HepG2 (cell line): Measurements from ENCODE around the gene ACAD8. TPM values are rescaled to one million over a fixed set of nuclear protein-coding genes. Genes with fewer than 3 reads are reported as not detected.
A peak's percentile ranks its signal among the peaks of the same experiment; 100 is the strongest.

Experiments
- IKZF1 ChIP-seq: fragments of 450-650 bp; IDR thresholded peaks from 2 replicates; pipeline ENCODE4 v1.7.1; 2016
- MAFF ChIP-seq: IDR thresholded peaks from 2 replicates; pipeline ENCODE4 v1.6.1; 2011; ENCODE audit warnings: low read depth, low read length, improper control_type of control experiment
- SOX6 ChIP-seq, 2 experiments: fragments of 450-650 bp in 1 of 2; sonication (generic) in 1 of 2; formaldehyde crosslinking in 1 of 2; IDR thresholded peaks; 2 replicates each; pipeline versions ENCODE4 v1.4.0 to v1.6.1; 2017 to 2020; ENCODE audit warnings: antibody characterized with exemption in 1 of 2, mild to moderate bottlenecking in 1 of 2, missing genetic modification reagents in 1 of 2
- TAF1 ChIP-seq: sonication (generic); formaldehyde crosslinking; IDR thresholded peaks from 2 replicates; pipeline ENCODE4 v1.4.0; 2020; ENCODE audit warnings: missing genetic modification reagents
- U2AF2 ChIP-seq: fragments of 200-400 bp; formaldehyde crosslinking; IDR thresholded peaks from 2 replicates; pipeline ENCODE4 v1.6.1; 2017; ENCODE audit warnings: low read depth, mild to moderate bottlenecking, low read length
- ZC3H13 ChIP-seq: sonication (generic); formaldehyde crosslinking; IDR thresholded peaks from 2 replicates; pipeline ENCODE4 v1.8.1; 2023; ENCODE audit warnings: mild to moderate bottlenecking, missing genetic modification reagents, moderate library complexity
- ZNF256 ChIP-seq: sonication (generic); formaldehyde crosslinking; conservative IDR thresholded peaks from 2 replicates; pipeline ENCODE4 v1.4.0; 2020; ENCODE audit warnings: missing genetic modification reagents
- ZNF614 ChIP-seq: IDR thresholded peaks from 2 replicates; pipeline ENCODE4 v1.6.1; 2018; ENCODE audit warnings: missing biosample characterization, missing genetic modification reagents, inconsistent platforms, borderline replicate concordance
- ZSCAN29 ChIP-seq: sonication (generic); formaldehyde crosslinking; conservative IDR thresholded peaks from 2 replicates; pipeline ENCODE4 v1.4.0; 2020; ENCODE audit warnings: mild to moderate bottlenecking, missing genetic modification reagents
- polyA plus RNA-seq, 8 experiments: library from polyadenylated mRNA; depleted of rRNA in 3 of 8; stranded (reverse) in 7 of 8; unstranded in 1 of 8; fragments of >200 nt; fragmentation: Illumina TruSeq in 4 of 8; extraction: Trizol in 4 of 8; gene quantifications; 2 replicates each; pipeline versions ENCODE4 v1.2.1 to v1.2.3, GENCODE V29; 2011 to 2016; ENCODE audit warnings: low read depth in 4 of 8, missing spikeins in 1 of 8, mixed read lengths in 1 of 8; ENCODE audit not compliant: insufficient read depth in 1 of 8
- total RNA-seq, 5 experiments: library from RNA; depleted of rRNA; stranded (reverse); fragments of >200 nt; fragmentation: Illumina TruSeq; extraction: Trizol; gene quantifications; 2 replicates each; pipeline ENCODE4 v1.2.3, GENCODE V29; 2016; ENCODE audit warnings: low read depth in 1 of 5
- TF ChIP-seq, protein P1 (sequence below): IDR thresholded peaks from 2 replicates; pipeline ENCODE4 v1.6.1; 2016; ENCODE audit warnings: low read depth, control low read depth
- TF ChIP-seq, protein P2 (sequence below): sonication (generic); formaldehyde crosslinking; IDR thresholded peaks from 2 replicates; pipeline ENCODE4 v1.4.0; 2020; ENCODE audit warnings: missing genetic modification reagents
- TF ChIP-seq, protein P3 (sequence below): sonication (generic); formaldehyde crosslinking; IDR thresholded peaks from 2 replicates; pipeline ENCODE4 v1.4.0; 2020; ENCODE audit warnings: missing genetic modification reagents, borderline replicate concordance
- TF ChIP-seq, protein P4 (sequence below): sonication (generic); formaldehyde crosslinking; conservative IDR thresholded peaks from 2 replicates; pipeline ENCODE4 v1.8.1; 2023; ENCODE audit warnings: missing genetic modification reagents
- TF ChIP-seq, protein P5 (sequence below): sonication (generic); formaldehyde crosslinking; IDR thresholded peaks from 2 replicates; pipeline ENCODE4 v1.4.0; 2020; ENCODE audit warnings: missing genetic modification reagents, borderline replicate concordance
- TF ChIP-seq, protein P6 (sequence below): sonication (generic); formaldehyde crosslinking; IDR thresholded peaks from 2 replicates; pipeline ENCODE4 v1.4.0; 2020; ENCODE audit warnings: mild to moderate bottlenecking, missing genetic modification reagents

The ACAD8 gene
- total and polyA plus RNA-seq, 2 of the 13 experiments (the other 11 are each of a cell fraction or from before 2014, with no cell fraction given), result 13.5 to 20.3 TPM

DNA sequence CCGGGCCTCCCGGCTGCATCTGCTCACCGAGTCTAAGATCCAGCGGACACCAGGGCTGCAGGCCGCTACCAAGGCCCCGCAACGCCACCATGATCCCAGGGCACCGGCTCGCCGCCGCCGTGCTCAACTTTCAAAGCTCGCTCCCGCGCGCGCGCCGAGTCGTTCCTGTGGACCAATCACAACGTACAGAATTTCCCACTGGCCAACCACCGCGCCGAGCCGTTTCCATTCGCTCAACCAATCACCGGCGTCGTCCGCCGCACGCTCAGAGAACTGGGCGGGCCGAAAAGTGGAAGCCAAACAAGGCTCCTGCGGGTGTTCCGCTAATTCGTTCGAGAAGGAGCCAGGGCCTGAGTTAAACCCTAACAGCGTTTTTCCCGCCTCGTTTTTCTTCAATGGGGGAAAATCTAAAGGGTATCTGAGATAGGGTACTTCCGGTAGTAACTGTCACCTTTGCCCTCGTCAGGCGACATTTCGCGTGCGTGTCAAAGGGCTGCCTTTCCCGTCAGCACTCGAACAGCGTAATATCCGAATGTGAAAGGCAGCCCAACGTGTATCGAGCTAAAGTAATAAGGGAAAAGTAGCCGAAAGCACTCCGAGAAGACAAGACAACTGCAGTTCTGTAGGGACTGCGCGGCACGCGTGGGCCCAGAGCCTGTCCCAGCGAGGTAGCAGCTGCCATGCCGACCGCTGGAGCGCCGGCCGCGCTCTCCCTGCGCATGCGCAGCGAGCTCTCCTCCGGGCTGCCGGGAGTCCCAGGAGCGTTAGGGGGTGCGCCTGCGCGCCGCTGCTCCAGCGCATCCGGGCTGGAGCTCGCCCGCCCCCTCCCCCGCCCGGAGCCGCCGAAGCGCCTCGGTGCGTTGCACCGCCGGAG is 29.3 kb upstream of the ACAD8 start, which contains the start of the genes NCAPD3 and VPS26B (continued):
- TF ChIP-seq, protein P1, sequence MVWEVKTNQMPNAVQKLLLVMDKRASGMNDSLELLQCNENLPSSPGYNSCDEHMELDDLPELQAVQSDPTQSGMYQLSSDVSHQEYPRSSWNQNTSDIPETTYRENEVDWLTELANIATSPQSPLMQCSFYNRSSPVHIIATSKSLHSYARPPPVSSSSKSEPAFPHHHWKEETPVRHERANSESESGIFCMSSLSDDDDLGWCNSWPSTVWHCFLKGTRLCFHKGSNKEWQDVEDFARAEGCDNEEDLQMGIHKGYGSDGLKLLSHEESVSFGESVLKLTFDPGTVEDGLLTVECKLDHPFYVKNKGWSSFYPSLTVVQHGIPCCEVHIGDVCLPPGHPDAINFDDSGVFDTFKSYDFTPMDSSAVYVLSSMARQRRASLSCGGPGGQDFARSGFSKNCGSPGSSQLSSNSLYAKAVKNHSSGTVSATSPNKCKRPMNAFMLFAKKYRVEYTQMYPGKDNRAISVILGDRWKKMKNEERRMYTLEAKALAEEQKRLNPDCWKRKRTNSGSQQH (CRISPR knock-in tag), result peak; percentile 71; the same call in 1 of the 2 replicates
- TF ChIP-seq, protein P2, sequence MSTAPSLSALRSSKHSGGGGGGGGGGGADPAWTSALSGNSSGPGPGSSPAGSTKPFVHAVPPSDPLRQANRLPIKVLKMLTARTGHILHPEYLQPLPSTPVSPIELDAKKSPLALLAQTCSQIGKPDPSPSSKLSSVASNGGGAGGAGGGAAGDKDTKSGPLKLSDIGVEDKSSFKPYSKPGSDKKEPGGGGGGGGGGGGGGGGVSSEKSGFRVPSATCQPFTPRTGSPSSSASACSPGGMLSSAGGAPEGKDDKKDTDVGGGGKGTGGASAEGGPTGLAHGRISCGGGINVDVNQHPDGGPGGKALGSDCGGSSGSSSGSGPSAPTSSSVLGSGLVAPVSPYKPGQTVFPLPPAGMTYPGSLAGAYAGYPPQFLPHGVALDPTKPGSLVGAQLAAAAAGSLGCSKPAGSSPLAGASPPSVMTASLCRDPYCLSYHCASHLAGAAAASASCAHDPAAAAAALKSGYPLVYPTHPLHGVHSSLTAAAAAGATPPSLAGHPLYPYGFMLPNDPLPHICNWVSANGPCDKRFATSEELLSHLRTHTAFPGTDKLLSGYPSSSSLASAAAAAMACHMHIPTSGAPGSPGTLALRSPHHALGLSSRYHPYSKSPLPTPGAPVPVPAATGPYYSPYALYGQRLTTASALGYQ (CRISPR knock-in tag), result 0 out of 2 replicates have a peak, but pooled peaks have one; percentile 50
- TF ChIP-seq, protein P3, sequence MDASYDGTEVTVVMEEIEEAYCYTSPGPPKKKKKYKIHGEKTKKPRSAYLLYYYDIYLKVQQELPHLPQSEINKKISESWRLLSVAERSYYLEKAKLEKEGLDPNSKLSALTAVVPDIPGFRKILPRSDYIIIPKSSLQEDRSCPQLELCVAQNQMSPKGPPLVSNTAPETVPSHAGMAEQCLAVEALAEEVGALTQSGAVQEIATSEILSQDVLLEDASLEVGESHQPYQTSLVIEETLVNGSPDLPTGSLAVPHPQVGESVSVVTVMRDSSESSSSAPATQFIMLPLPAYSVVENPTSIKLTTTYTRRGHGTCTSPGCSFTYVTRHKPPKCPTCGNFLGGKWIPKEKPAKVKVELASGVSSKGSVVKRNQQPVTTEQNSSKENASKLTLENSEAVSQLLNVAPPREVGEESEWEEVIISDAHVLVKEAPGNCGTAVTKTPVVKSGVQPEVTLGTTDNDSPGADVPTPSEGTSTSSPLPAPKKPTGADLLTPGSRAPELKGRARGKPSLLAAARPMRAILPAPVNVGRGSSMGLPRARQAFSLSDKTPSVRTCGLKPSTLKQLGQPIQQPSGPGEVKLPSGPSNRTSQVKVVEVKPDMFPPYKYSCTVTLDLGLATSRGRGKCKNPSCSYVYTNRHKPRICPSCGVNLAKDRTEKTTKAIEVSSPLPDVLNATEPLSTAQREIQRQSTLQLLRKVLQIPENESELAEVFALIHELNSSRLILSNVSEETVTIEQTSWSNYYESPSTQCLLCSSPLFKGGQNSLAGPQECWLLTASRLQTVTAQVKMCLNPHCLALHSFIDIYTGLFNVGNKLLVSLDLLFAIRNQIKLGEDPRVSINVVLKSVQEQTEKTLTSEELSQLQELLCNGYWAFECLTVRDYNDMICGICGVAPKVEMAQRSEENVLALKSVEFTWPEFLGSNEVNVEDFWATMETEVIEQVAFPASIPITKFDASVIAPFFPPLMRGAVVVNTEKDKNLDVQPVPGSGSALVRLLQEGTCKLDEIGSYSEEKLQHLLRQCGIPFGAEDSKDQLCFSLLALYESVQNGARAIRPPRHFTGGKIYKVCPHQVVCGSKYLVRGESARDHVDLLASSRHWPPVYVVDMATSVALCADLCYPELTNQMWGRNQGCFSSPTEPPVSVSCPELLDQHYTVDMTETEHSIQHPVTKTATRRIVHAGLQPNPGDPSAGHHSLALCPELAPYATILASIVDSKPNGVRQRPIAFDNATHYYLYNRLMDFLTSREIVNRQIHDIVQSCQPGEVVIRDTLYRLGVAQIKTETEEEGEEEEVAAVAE (CRISPR knock-in tag), result peak; percentile 63; the same call in 1 of the 2 replicates
- no peak for TF ChIP-seq ZSCAN29 (CRISPR knock-in tag)
- TF ChIP-seq, protein P4, sequence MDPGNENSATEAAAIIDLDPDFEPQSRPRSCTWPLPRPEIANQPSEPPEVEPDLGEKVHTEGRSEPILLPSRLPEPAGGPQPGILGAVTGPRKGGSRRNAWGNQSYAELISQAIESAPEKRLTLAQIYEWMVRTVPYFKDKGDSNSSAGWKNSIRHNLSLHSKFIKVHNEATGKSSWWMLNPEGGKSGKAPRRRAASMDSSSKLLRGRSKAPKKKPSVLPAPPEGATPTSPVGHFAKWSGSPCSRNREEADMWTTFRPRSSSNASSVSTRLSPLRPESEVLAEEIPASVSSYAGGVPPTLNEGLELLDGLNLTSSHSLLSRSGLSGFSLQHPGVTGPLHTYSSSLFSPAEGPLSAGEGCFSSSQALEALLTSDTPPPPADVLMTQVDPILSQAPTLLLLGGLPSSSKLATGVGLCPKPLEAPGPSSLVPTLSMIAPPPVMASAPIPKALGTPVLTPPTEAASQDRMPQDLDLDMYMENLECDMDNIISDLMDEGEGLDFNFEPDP (CRISPR knock-in tag), result no peak
- TF ChIP-seq, protein P5, sequence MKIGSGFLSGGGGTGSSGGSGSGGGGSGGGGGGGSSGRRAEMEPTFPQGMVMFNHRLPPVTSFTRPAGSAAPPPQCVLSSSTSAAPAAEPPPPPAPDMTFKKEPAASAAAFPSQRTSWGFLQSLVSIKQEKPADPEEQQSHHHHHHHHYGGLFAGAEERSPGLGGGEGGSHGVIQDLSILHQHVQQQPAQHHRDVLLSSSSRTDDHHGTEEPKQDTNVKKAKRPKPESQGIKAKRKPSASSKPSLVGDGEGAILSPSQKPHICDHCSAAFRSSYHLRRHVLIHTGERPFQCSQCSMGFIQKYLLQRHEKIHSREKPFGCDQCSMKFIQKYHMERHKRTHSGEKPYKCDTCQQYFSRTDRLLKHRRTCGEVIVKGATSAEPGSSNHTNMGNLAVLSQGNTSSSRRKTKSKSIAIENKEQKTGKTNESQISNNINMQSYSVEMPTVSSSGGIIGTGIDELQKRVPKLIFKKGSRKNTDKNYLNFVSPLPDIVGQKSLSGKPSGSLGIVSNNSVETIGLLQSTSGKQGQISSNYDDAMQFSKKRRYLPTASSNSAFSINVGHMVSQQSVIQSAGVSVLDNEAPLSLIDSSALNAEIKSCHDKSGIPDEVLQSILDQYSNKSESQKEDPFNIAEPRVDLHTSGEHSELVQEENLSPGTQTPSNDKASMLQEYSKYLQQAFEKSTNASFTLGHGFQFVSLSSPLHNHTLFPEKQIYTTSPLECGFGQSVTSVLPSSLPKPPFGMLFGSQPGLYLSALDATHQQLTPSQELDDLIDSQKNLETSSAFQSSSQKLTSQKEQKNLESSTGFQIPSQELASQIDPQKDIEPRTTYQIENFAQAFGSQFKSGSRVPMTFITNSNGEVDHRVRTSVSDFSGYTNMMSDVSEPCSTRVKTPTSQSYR, result 0 out of 2 replicates have a peak, but pooled peaks have one; percentile 8
- TF ChIP-seq SOX6 (IDR thresholded peaks at IDR 0.05), result no peak
- peak; percentile 76 for TF ChIP-seq SOX6 (CRISPR knock-in tag; IDR thresholded peaks at IDR 0.05)
- TF ChIP-seq, protein P6, sequence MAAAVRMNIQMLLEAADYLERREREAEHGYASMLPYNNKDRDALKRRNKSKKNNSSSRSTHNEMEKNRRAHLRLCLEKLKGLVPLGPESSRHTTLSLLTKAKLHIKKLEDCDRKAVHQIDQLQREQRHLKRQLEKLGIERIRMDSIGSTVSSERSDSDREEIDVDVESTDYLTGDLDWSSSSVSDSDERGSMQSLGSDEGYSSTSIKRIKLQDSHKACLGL (CRISPR knock-in tag), result peak; percentile 95; the same call in 1 of the 2 replicates
- TF ChIP-seq IKZF1, result no peak
- peak; percentile 72 for TF ChIP-seq TAF1
- peak; percentile 53; the same call in 1 of the 2 replicates for TF ChIP-seq ZNF614 (CRISPR knock-in tag)
- no peak for TF ChIP-seq U2AF2
- TF ChIP-seq ZC3H13 (CRISPR knock-in tag), result peak; percentile 64
- no peak for TF ChIP-seq MAFF
- no peak for TF ChIP-seq ZNF256 (CRISPR knock-in tag)
